CD8-positive, alpha-beta memory T cell (primary cell): Measurements from ENCODE around the gene BMI1. TPM values are rescaled to one million over a fixed set of nuclear protein-coding genes. Genes with fewer than 3 reads are reported as not detected.

Experiments
- CTCF ChIA-PET: fragments of 350-600 bp; sonication (Branson Sonifier 250); formaldehyde crosslinking; loops from one replicate; lab custom pipeline; 2021; ENCODE audit warnings: antibody characterized with exemption; lab: Charles Lee
- POLR2A ChIA-PET: fragments of 350-600 bp; sonication (Branson Sonifier 250); formaldehyde crosslinking; loops from one replicate; lab custom pipeline; 2021; ENCODE audit warnings: antibody characterized with exemption; lab: Charles Lee
- DNase-seq, 5 donors: peaks; one replicate each; pipeline versions ENCODE4 v3.0.0 to v3.0.0-alpha.2; 2020 to 2022; ENCODE audit warnings: mixed read lengths in 1 of 5
- H3K27ac ChIP-seq: one replicate; pipeline ENCODE4 v1.7.0; 2013; ENCODE audit warnings: low read depth, mild to moderate bottlenecking, low read length, moderate library complexity
- H3K27me3 ChIP-seq: 2 replicates; pipeline ENCODE4 v1.7.0; 2013; ENCODE audit warnings: low read length, mild to moderate bottlenecking; ENCODE audit not compliant: insufficient read depth, poor library complexity, severe bottlenecking
- H3K36me3 ChIP-seq: 2 replicates; pipeline ENCODE4 v1.7.0; 2013; ENCODE audit warnings: mild to moderate bottlenecking, low read length, moderate library complexity; ENCODE audit not compliant: insufficient read depth
- H3K4me1 ChIP-seq: 2 replicates; pipeline ENCODE4 v1.7.0; 2013; ENCODE audit warnings: mild to moderate bottlenecking, low read length, moderate library complexity; ENCODE audit not compliant: insufficient read depth
- H3K4me3 ChIP-seq: 2 replicates; pipeline ENCODE4 v1.7.0; 2013; ENCODE audit warnings: mild to moderate bottlenecking, low read length
- H3K9me3 ChIP-seq: 2 replicates; pipeline ENCODE4 v1.7.0; 2013; ENCODE audit warnings: mild to moderate bottlenecking, low read length
- H3K27ac Mint-ChIP-seq, 8 donors: one replicate each; pipeline ENCODE4 v1.8.0; 2020 to 2021; ENCODE audit warnings: mixed read lengths in 8 of 8, mild to moderate bottlenecking in 6 of 8, inconsistent platforms in 3 of 8, moderate library complexity in 3 of 8
- H3K27me3 Mint-ChIP-seq, 2 donors: one replicate each; pipeline ENCODE4 v1.8.0; 2020 to 2021; ENCODE audit warnings: mixed read lengths in 2 of 2, mild to moderate bottlenecking in 1 of 2, moderate library complexity in 1 of 2
- H3K36me3 Mint-ChIP-seq, 3 donors: one replicate each; pipeline ENCODE4 v1.8.0; 2020 to 2021; ENCODE audit warnings: mixed read lengths in 3 of 3, inconsistent platforms in 1 of 3, mild to moderate bottlenecking in 1 of 3
- H3K4me1 Mint-ChIP-seq, 3 donors: one replicate each; pipeline ENCODE4 v1.8.0; 2020 to 2021; ENCODE audit warnings: mixed read lengths in 3 of 3, inconsistent platforms in 1 of 3, mild to moderate bottlenecking in 1 of 3
- H3K4me3 Mint-ChIP-seq, 7 donors: one replicate each; pipeline ENCODE4 v1.8.0; 2020 to 2021; ENCODE audit warnings: mixed read lengths in 7 of 7, mild to moderate bottlenecking in 6 of 7, moderate library complexity in 4 of 7, inconsistent platforms in 2 of 7
- H3K9me3 Mint-ChIP-seq, 5 donors: one replicate each; pipeline ENCODE4 v1.8.0; 2020 to 2022; ENCODE audit warnings: mixed read lengths in 5 of 5, mild to moderate bottlenecking in 3 of 5, moderate library complexity in 2 of 5, inconsistent platforms in 1 of 5
- polyA plus RNA-seq: library from polyadenylated mRNA; unstranded; fragments of 300-500 nt; fragmentation: Illumina TruSeq; gene quantifications from one replicate; pipeline ENCODE4 v1.2.3, GENCODE V29; 2021
- total RNA-seq, 2 experiments: library from RNA; stranded (reverse); gene quantifications; one replicate each; pipeline ENCODE4 v1.2.3, GENCODE V29; 2021

Gene BMI1
- total and polyA plus RNA-seq, 3 experiments from 2014 or later, result 39.3 to 97.3 (median 87.8) TPM

- Histone ChIP-seq H3K27me3 (no peaks in the 10 kb centered on the region), H3K4me1 (peaks cover 3% of the 10 kb centered on the region), H3K4me3 (no peak overlapping the region), H3K9me3 (no peaks in the 10 kb centered on the region), H3K36me3 (no peaks in the 10 kb centered on the region), H3K27ac (no peak overlapping the region)
- Mint-ChIP-seq H3K36me3 (no peaks in the 10 kb centered on the region), H3K27me3 (peaks cover 3 to 23% of the 10 kb centered on the region in 2 donors), H3K27ac (no peak overlapping the region), H3K4me3 (no peak overlapping the region), H3K4me1 (peaks cover 6 to 27% (median 18%) of the 10 kb centered on the region in 3 donors), H3K9me3 (no peaks in the 10 kb centered on the region)
- DNase-seq, result no peak
- ChIA-PET POLR2A (no interaction called here), CTCF (no interaction called here)
These were observed 48.1 kb downstream of the BMI1 start for GRCh38 chr10:22368981-22369380.

DNA sequence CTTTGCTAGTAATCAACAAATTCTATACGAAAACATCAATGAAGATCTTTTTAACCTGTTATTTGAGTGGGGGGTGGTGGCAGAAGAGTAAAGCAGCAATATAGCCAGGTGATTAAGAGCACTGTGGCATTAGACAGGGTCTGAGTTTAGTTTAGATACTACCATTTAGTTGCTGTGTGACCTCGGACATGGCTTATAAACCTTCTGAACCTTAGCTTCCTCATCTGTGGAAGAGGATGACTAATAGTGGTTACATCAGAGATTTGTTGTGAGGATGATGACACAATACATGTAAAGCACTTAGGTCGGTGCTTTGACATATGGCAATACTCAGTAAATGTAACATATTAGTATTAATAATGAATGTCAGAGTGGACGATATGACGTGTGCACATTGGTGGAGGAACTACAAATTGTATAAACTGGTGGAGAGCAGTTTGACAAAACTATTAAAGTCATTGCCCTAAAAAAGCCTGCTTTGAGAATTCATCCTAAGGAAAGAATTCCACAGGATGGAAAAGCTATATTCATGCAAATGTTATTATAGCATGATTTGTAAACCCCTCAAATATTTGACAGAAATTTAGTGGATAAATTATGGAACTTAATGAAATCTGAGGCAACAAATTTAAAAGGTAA is 48.7 kb downstream of the BMI1 start:
- Histone ChIP-seq H3K4me3 (no peak overlapping the region), H3K27me3 (no peaks in the 10 kb centered on the region), H3K36me3 (no peaks in the 10 kb centered on the region), H3K9me3 (no peaks in the 10 kb centered on the region), H3K27ac (no peak overlapping the region), H3K4me1 (peaks cover 3% of the 10 kb centered on the region)
- Mint-ChIP-seq H3K4me3 (no peak overlapping the region), H3K4me1 (peaks cover 6 to 27% (median 18%) of the 10 kb centered on the region in 3 donors), H3K27ac (no peak overlapping the region), H3K9me3 (no peaks in the 10 kb centered on the region), H3K27me3 (peaks cover 3 to 17% of the 10 kb centered on the region in 2 donors), H3K36me3 (no peaks in the 10 kb centered on the region)
- ChIA-PET CTCF (no interaction called here), POLR2A (interaction anchor here (1.4 kb wide), 1 partner anchor 67 kb away, joined by 4 read pairs; no protein-coding TSS in a partner anchor)
- no peak for DNase-seq

DNA sequence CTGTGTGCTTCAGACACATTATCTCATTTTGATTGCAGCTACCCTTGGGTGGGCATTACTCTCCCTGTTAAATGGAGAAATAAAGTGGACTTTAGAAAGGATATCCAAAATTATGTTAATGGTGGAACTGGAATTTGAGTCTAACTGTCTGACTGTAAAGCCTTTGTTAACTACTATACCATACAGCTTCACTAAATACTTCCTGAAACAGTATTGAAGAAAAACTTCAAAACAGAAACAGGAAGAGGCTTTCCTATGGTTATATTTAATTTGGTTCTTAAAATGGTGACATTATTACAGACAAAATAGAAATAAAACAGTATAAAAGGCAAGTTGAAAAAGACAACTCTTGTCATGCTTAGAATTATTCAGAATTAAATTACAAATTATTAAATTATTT is 49.4 kb downstream of the BMI1 start:
- Mint-ChIP-seq H3K27ac (peak overlapping the region in 1 of 8 donors; percentile 9), H3K4me1 (peaks cover 6 to 27% (median 18%) of the 10 kb centered on the region in 3 donors), H3K4me3 (no peak overlapping the region), H3K9me3 (no peaks in the 10 kb centered on the region), H3K27me3 (peaks cover 3 to 11% of the 10 kb centered on the region in 2 donors), H3K36me3 (no peaks in the 10 kb centered on the region)
- Histone ChIP-seq H3K36me3 (no peaks in the 10 kb centered on the region), H3K27ac (no peak overlapping the region), H3K27me3 (no peaks in the 10 kb centered on the region), H3K4me1 (peaks cover 3% of the 10 kb centered on the region), H3K9me3 (no peaks in the 10 kb centered on the region), H3K4me3 (no peak overlapping the region)
- ChIA-PET CTCF (no interaction called here), POLR2A (interaction anchor here (1.4 kb wide), 1 partner anchor 67 kb away, joined by 4 read pairs; no protein-coding TSS in a partner anchor)
- no peak for DNase-seq

DNA sequence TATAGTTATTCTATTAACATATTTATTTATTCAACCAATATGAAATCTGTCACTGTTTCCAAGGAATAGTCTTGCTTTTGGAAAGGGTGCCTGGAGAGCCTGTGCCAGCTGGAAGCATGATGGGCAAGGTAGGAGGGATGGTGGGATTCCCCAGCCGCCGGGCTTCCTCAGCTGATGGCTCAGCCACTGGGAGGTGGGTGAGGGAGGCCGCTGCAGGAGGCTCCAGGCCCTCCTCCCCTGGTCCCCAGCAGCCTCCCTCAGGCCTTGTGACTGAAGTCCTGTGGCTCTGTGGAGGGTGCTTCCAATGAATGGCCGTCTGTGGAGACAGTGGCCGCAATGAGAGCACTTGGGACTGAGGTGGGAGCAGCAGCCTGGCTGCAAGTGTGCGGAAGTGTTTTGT is 51.4 kb downstream of the BMI1 start:
- no peak overlapping the region for H3K27ac ChIP-seq
- H3K36me3 ChIP-seq, result no peaks in the 10 kb centered on the region
- H3K4me3 ChIP-seq, result no peak overlapping the region
- no peaks in the 10 kb centered on the region for H3K27me3 ChIP-seq
- no peak for DNase-seq
- CTCF ChIA-PET, result no interaction called here
- Mint-ChIP-seq H3K36me3 (no peaks in the 10 kb centered on the region), H3K27me3 (peaks cover 0 to 2% of the 10 kb centered on the region in 2 donors), H3K4me3 (no peak overlapping the region), H3K9me3 (no peaks in the 10 kb centered on the region), H3K27ac (no peak overlapping the region), H3K4me1 (peaks cover 5 to 22% (median 17%) of the 10 kb centered on the region in 3 donors)
- H3K9me3 ChIP-seq, result no peaks in the 10 kb centered on the region
- POLR2A ChIA-PET, result interaction anchor here (0.6 to 1.5 kb wide), 2 partner anchors 28 to 64 kb away, joined by 4 to 6 read pairs; no protein-coding TSS in a partner anchor
- peaks cover 3% of the 10 kb centered on the region for H3K4me1 ChIP-seq

- POLR2A ChIA-PET, result interaction anchor here (1.5 kb wide), 1 partner anchor 64 kb away, joined by 4 read pairs; no protein-coding TSS in a partner anchor
- Mint-ChIP-seq H3K4me3 (no peak overlapping the region), H3K4me1 (peaks cover 3 to 17% (median 11%) of the 10 kb centered on the region in 3 donors)
These were observed 52.0 kb downstream of the BMI1 start for GRCh38 chr10:22372917-22373316.

DNA sequence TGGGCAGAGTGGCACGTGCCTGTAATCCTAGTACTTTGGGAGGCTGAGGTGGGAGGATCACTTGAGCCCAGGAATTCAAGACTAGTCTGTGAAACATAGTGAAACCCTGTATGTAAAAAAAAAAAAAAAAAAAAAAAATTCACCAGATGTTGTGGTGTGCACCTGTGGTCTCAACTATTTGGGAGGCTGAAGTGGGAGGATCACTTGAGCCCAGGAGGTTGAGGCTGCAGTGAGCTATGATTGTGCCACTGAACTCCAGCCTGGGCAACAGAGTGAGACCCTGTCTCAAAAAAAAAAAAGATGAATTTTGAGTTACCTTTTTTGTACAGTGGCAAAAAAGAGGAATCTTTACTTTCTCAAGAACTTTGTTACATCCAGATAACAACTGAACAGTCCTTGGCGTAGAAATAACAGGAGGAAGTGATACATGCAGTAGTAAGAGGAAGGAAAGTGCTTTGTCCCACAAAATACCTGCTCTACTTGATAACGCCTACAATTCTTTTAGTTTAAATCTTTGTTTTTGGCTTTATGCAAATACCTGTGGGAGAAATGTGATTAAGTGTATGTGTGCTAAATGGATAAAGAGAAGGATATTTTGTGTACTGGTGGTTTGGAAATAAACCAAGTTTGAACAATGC is 53.7 kb downstream of the BMI1 start:
- H3K36me3 Mint-ChIP-seq, result no peaks in the 10 kb centered on the region
- H3K27me3 Mint-ChIP-seq, result peaks cover 0 to 2% of the 10 kb centered on the region in 2 donors
- Histone ChIP-seq H3K27ac (no peak overlapping the region), H3K27me3 (no peaks in the 10 kb centered on the region), H3K9me3 (no peaks in the 10 kb centered on the region), H3K36me3 (no peaks in the 10 kb centered on the region), H3K4me1 (peaks cover 3% of the 10 kb centered on the region), H3K4me3 (no peak overlapping the region)
- ChIA-PET CTCF (no interaction called here), POLR2A (interaction anchor here (0.6 kb wide), 1 partner anchor 88 kb away, joined by 6 read pairs; no protein-coding TSS in a partner anchor)
- no peak overlapping the region for H3K4me3 Mint-ChIP-seq
- H3K4me1 Mint-ChIP-seq, result peaks cover 2 to 13% (median 6%) of the 10 kb centered on the region in 3 donors
- no peak overlapping the region for H3K27ac Mint-ChIP-seq
- no peaks in the 10 kb centered on the region for H3K9me3 Mint-ChIP-seq
- DNase-seq, result no peak

More at GRCh38 chr10:22372917-22373316, 52.0 kb downstream of the BMI1 start:
- Mint-ChIP-seq H3K27ac (no peak overlapping the region), H3K36me3 (no peaks in the 10 kb centered on the region), H3K9me3 (no peaks in the 10 kb centered on the region), H3K27me3 (peaks cover 0 to 2% of the 10 kb centered on the region in 2 donors)
- DNase-seq, result no peak
- Histone ChIP-seq H3K27ac (no peak overlapping the region), H3K9me3 (no peaks in the 10 kb centered on the region), H3K36me3 (no peaks in the 10 kb centered on the region), H3K4me1 (peaks cover 3% of the 10 kb centered on the region), H3K27me3 (no peaks in the 10 kb centered on the region), H3K4me3 (no peak overlapping the region)
- CTCF ChIA-PET, result no interaction called here

- Mint-ChIP-seq H3K9me3 (no peaks in the 10 kb centered on the region), H3K27me3 (peaks cover 0 to 7% of the 10 kb centered on the region in 2 donors), H3K4me1 (no peaks in the 10 kb centered on the region), H3K36me3 (no peaks in the 10 kb centered on the region), H3K4me3 (no peak overlapping the region), H3K27ac (peak overlapping the region in 1 of 8 donors; percentile 26)
- DNase-seq, result no peak
- no peaks in the 10 kb centered on the region for H3K36me3 ChIP-seq
- H3K4me1 ChIP-seq, result no peaks in the 10 kb centered on the region
- CTCF ChIA-PET, result no interaction called here
- POLR2A ChIA-PET, result no interaction called here
- no peaks in the 10 kb centered on the region for H3K27me3 ChIP-seq
- H3K27ac ChIP-seq, result no peak overlapping the region
- H3K4me3 ChIP-seq, result no peak overlapping the region
- no peaks in the 10 kb centered on the region for H3K9me3 ChIP-seq
These were observed 58.2 kb downstream of the BMI1 start for GRCh38 chr10:22379059-22379458.
